Hepatocyte (in vitro differentiated cells): ENCODE measurements around the gene OR6C6. TPM values are rescaled to one million over a fixed set of nuclear protein-coding genes. Genes with fewer than 3 reads are reported as not detected.

Source experiments
- DNase-seq: peaks from one replicate; pipeline ENCODE4 v3.0.0-alpha.2; 2016; ENCODE audit warnings: low spot score
- H2AFZ ChIP-seq: fragments of 200-600 bp; sonication (generic); 2 replicates; pipeline ENCODE4 v1.6.0; 2016; ENCODE audit warnings: antibody characterized with exemption, mild to moderate bottlenecking
- H3K27ac ChIP-seq: fragments of 200-600 bp; sonication (generic); 2 replicates; pipeline ENCODE4 v1.5.1; 2016; ENCODE audit warnings: mild to moderate bottlenecking
- H3K27me3 ChIP-seq: fragments of 200-600 bp; sonication (generic); 2 replicates; pipeline ENCODE4 v1.6.1; 2016
- H3K36me3 ChIP-seq: fragments of 200-600 bp; sonication (generic); replicated peaks from 2 replicates; pipeline ENCODE4 v1.5.1; 2016; ENCODE audit warnings: low read depth; ENCODE audit not compliant: insufficient read depth
- H3K4me1 ChIP-seq: fragments of 200-600 bp; sonication (generic); 2 replicates; pipeline ENCODE4 v1.5.1; 2016; ENCODE audit warnings: mild to moderate bottlenecking, moderate library complexity; ENCODE audit not compliant: insufficient read depth
- H3K4me2 ChIP-seq: fragments of 200-600 bp; sonication (generic); 2 replicates; pipeline ENCODE4 v1.6.0; 2016
- H3K4me3 ChIP-seq: fragments of 200-600 bp; sonication (generic); 2 replicates; pipeline ENCODE4 v1.5.1; 2016; ENCODE audit warnings: mild to moderate bottlenecking
- H3K79me2 ChIP-seq: fragments of 200-600 bp; sonication (generic); 2 replicates; pipeline ENCODE4 v1.6.0; 2017; ENCODE audit warnings: mild to moderate bottlenecking
- H3K9me2 ChIP-seq: fragments of 200-600 bp; sonication (generic); replicated peaks from 2 replicates; pipeline ENCODE4 v1.6.0; 2017; ENCODE audit warnings: mild to moderate bottlenecking; ENCODE audit not compliant: insufficient read depth
- H3K9me3 ChIP-seq: fragments of 200-600 bp; sonication (generic); 2 replicates; pipeline ENCODE4 v1.5.1; 2016; ENCODE audit warnings: low read depth, mild to moderate bottlenecking
- H4K20me1 ChIP-seq: fragments of 200-600 bp; sonication (generic); 2 replicates; pipeline ENCODE4 v1.6.0; 2016; ENCODE audit warnings: mild to moderate bottlenecking; ENCODE audit not compliant: insufficient read depth, poor library complexity, severe bottlenecking
- CTCF ChIP-seq: fragments of 200-600 bp; sonication (generic); IDR thresholded peaks from 2 replicates; pipeline ENCODE4 v1.5.1; 2016; ENCODE audit warnings: antibody characterized with exemption, mild to moderate bottlenecking; ENCODE audit not compliant: poor library complexity
- EZH2 ChIP-seq: fragments of 200-600 bp; sonication (generic); IDR thresholded peaks from 2 replicates; pipeline ENCODE4 v1.6.1; 2016; ENCODE audit warnings: antibody characterized with exemption, mild to moderate bottlenecking, borderline replicate concordance
- EZH2phosphoT487 ChIP-seq: fragments of 200-600 bp; sonication (generic); IDR thresholded peaks from one replicate; pipeline ENCODE4 v1.6.1; 2018; ENCODE audit warnings: antibody characterized with exemption, mild to moderate bottlenecking, low read depth, moderate library complexity; ENCODE audit not compliant: unreplicated experiment, severe bottlenecking
- WGBS: methylation state at CpG from one replicate; pipeline ENCODE4 v1.1.6; 2016; ENCODE audit warnings: low lambda C conversion rate; ENCODE audit errors: missing lambda C conversion rate; 5-methylcytosine and 5-hydroxymethylcytosine counted together
- polyA plus RNA-seq: library from polyadenylated mRNA; unstranded; fragments of >200 nt; fragmentation: Nextera tagmentation; extraction: Ambion mirVana; gene quantifications from 2 replicates; pipeline ENCODE4 v1.2.1, GENCODE V29; 2016
- total RNA-seq: library from RNA; depleted of rRNA; stranded (reverse); fragments of >200 nt; gene quantifications from 2 replicates; pipeline ENCODE4 v1.2.3, GENCODE V29; 2014

Gene OR6C6
- total and polyA plus RNA-seq, 2 experiments from 2014 or later = not detected

GRCh38 chr12:55320201-55320600 lies 23.8 kb upstream of the OR6C6 start:
- no peaks in the 10 kb centered on the region for H3K36me3 ChIP-seq
- no peaks in the 10 kb centered on the region for H3K4me1 ChIP-seq
- no peak for DNase-seq
- no peaks in the 10 kb centered on the region for H4K20me1 ChIP-seq
- H3K9me2 ChIP-seq = no peaks in the 10 kb centered on the region
- H2AFZ ChIP-seq = no peak overlapping the region
- no peaks in the 10 kb centered on the region for H3K27me3 ChIP-seq
- no peaks in the 10 kb centered on the region for H3K79me2 ChIP-seq
- TF ChIP-seq EZH2 (no peak), EZH2phosphoT487 (no peak), CTCF (no peak)
- WGBS = 53% methylated on average over 4 of the region's 4 CpGs
- H3K4me3 ChIP-seq = no peak overlapping the region
- H3K9me3 ChIP-seq = no peaks in the 10 kb centered on the region
- H3K4me2 ChIP-seq = peak overlapping the region; percentile 30
- no peak overlapping the region for H3K27ac ChIP-seq

- Histone ChIP-seq H2AFZ (no peak within 1 kb of the TSS), H3K36me3 (no peaks in the 10 kb centered on the region), H3K4me1 (no peaks in the 10 kb centered on the region), H3K4me2 (no peak within 1 kb of the TSS), H3K27me3 (no peaks in the 10 kb centered on the region), H3K27ac (no peak within 1 kb of the TSS), H3K9me2 (no peaks in the 10 kb centered on the region), H3K4me3 (no peak within 1 kb of the TSS), H3K9me3 (no peaks in the 10 kb centered on the region), H4K20me1 (no peaks in the 10 kb centered on the region), H3K79me2 (no peaks in the 10 kb centered on the region)
- WGBS = 90% methylated on average over 2 of the region's 2 CpGs
- no peak for DNase-seq
- TF ChIP-seq CTCF = no peak
- TF ChIP-seq EZH2phosphoT487 = no peak
- TF ChIP-seq EZH2 = no peak
These were observed 17.7 kb upstream of the OR6C6 start, which contains the start of gene OR6C1 for GRCh38 chr12:55314043-55314442. OR6C1 (plus strand) TSS chr12:55314343; CDS start chr12:55320600, 6,257 bp downstream.

- 57% methylated on average over 2 of the region's 2 CpGs for WGBS
- no peak for DNase-seq
- no peaks in the 10 kb centered on the region for H4K20me1 ChIP-seq
- H3K9me2 ChIP-seq = no peaks in the 10 kb centered on the region
- H3K9me3 ChIP-seq = no peaks in the 10 kb centered on the region
- no peaks in the 10 kb centered on the region for H3K27me3 ChIP-seq
- no peaks in the 10 kb centered on the region for H3K36me3 ChIP-seq
- H3K27ac ChIP-seq = no peak overlapping the region
- no peaks in the 10 kb centered on the region for H3K79me2 ChIP-seq
- H3K4me3 ChIP-seq = no peak overlapping the region
- no peak for TF ChIP-seq EZH2
- H3K4me2 ChIP-seq = no peak overlapping the region
- H3K4me1 ChIP-seq = no peaks in the 10 kb centered on the region
- H2AFZ ChIP-seq = no peak overlapping the region
These were observed 6.4 kb downstream of the OR6C6 start for GRCh38 chr12:55289999-55290398.

GRCh38 chr12:55280991-55281390 lies 15.4 kb downstream of the OR6C6 start:
- no peaks in the 10 kb centered on the region for H3K9me2 ChIP-seq
- no peaks in the 10 kb centered on the region for H4K20me1 ChIP-seq
- no peak overlapping the region for H3K4me3 ChIP-seq
- H3K4me1 ChIP-seq = no peaks in the 10 kb centered on the region
- no peak for TF ChIP-seq EZH2phosphoT487
- TF ChIP-seq EZH2 = no peak
- no peak for TF ChIP-seq CTCF
- no peak for DNase-seq
- no peak overlapping the region for H3K4me2 ChIP-seq
- H3K27ac ChIP-seq = no peak overlapping the region
- H3K9me3 ChIP-seq = no peaks in the 10 kb centered on the region
- H3K79me2 ChIP-seq = no peaks in the 10 kb centered on the region
- no peaks in the 10 kb centered on the region for H3K36me3 ChIP-seq
- H2AFZ ChIP-seq = no peak overlapping the region
- H3K27me3 ChIP-seq = no peaks in the 10 kb centered on the region
- 73% methylated on average over 2 of the region's 2 CpGs for WGBS
